Suprapubic skin (tissue), 4 donors: ENCODE results near the gene VWA3B.

Experiments used
- EP300 ChIP-seq: sonication (generic); formaldehyde crosslinking; IDR thresholded peaks from one replicate; pipeline ENCODE4 v1.6.1; 2017; ENCODE audit warnings: antibody characterized with exemption
- POLR2A ChIP-seq, 2 donors: fragments of 450-650 bp; IDR thresholded peaks; one replicate each; pipeline ENCODE4 v1.6.1; 2017; ENCODE audit warnings: antibody characterized with exemption in 2 of 2, mild to moderate bottlenecking in 2 of 2, moderate library complexity in 2 of 2
- POLR2AphosphoS5 ChIP-seq, 3 donors: sonication (generic); formaldehyde crosslinking; IDR thresholded peaks; one replicate each; pipeline ENCODE4 v1.6.1; 2017; ENCODE audit warnings: antibody characterized with exemption in 3 of 3

DNA sequence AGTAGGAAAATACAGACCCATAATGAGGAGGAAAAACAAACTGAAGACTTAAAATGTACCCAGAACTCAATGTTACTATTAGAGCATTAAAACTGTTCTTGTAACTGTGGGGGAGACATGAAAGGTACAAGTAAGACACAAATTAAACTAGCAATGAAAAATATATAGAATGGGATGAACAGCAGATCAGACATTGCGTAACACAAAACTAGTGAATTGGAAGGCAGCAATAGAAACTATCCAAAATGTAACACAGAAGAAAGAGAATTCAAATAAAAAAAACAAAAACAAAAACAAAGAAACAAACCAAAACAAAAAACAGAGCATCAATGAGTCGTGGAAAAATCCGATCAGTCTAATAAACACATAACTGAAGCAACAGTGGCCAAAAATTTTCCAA is 132.2 kb downstream of the VWA3B start:
- TF ChIP-seq POLR2A (IDR thresholded peaks at IDR 0.05) = no peak
- no peak for TF ChIP-seq EP300
- TF ChIP-seq POLR2AphosphoS5 (IDR thresholded peaks at IDR 0.05) = no peak
